HepG2 (cell line): ENCODE measurements around the gene DNAJC8. TPM values are rescaled to one million over a fixed set of nuclear protein-coding genes. Genes with fewer than 3 reads are reported as not detected.

Experiments used
- CEBPG ChIP-seq: IDR thresholded peaks from 2 replicates; pipeline ENCODE4 v1.6.1; 2016
- EHMT2 ChIP-seq: fragments of 200-600 bp; sonication (generic); IDR thresholded peaks from 2 replicates; pipeline ENCODE4 v1.7.0; 2017; ENCODE audit warnings: antibody characterized with exemption, low read depth, low read length, borderline replicate concordance
- HNF4G ChIP-seq, 2 experiments: sonication (generic) in 1 of 2; formaldehyde crosslinking in 1 of 2; IDR thresholded peaks; 2 replicates each; pipeline versions ENCODE4 v1.4.0 to v1.6.1; 2011 to 2020; ENCODE audit warnings: borderline replicate concordance in 2 of 2, low read depth in 2 of 2, mild to moderate bottlenecking in 2 of 2, low read length in 1 of 2, missing genetic modification reagents in 1 of 2, moderate library complexity in 1 of 2
- HNRNPL ChIP-seq: fragments of 200-400 bp; formaldehyde crosslinking; IDR thresholded peaks from 2 replicates; pipeline ENCODE4 v1.6.1; 2017; ENCODE audit warnings: mild to moderate bottlenecking, low read depth, low read length
- ISX ChIP-seq: sonication (generic); formaldehyde crosslinking; conservative IDR thresholded peaks from 2 replicates; pipeline ENCODE4 v1.5.0; 2020; ENCODE audit warnings: missing genetic modification reagents
- JDP2 ChIP-seq: sonication (generic); formaldehyde crosslinking; IDR thresholded peaks from 2 replicates; pipeline ENCODE4 v1.8.1; 2022; ENCODE audit warnings: missing genetic modification reagents, borderline replicate concordance
- NR1H2 ChIP-seq: sonication (generic); formaldehyde crosslinking; IDR thresholded peaks from 2 replicates; pipeline ENCODE4 v1.8.1; 2022; ENCODE audit warnings: low read depth, missing genetic modification reagents, borderline replicate concordance
- PHB2 ChIP-seq: fragments of 450-650 bp; IDR thresholded peaks from 2 replicates; pipeline ENCODE4 v1.6.1; 2018; ENCODE audit not compliant: partially characterized antibody
- SATB2 ChIP-seq: sonication (generic); formaldehyde crosslinking; IDR thresholded peaks from 2 replicates; pipeline ENCODE4 v1.5.0; 2020; ENCODE audit warnings: missing genetic modification reagents
- SNAPC2 ChIP-seq: sonication (generic); formaldehyde crosslinking; IDR thresholded peaks from 2 replicates; pipeline ENCODE4 v1.8.1; 2022; ENCODE audit warnings: mild to moderate bottlenecking, missing genetic modification reagents
- TP53 ChIP-seq: sonication (generic); formaldehyde crosslinking; conservative IDR thresholded peaks from 2 replicates; pipeline ENCODE4 v1.4.0; 2020; ENCODE audit warnings: missing genetic modification reagents
- polyA plus RNA-seq, 8 experiments: library from polyadenylated mRNA; depleted of rRNA in 3 of 8; stranded (reverse) in 7 of 8; unstranded in 1 of 8; fragments of >200 nt; fragmentation: Illumina TruSeq in 4 of 8; extraction: Trizol in 4 of 8; gene quantifications; 2 replicates each; pipeline versions ENCODE4 v1.2.1 to v1.2.3, GENCODE V29; 2011 to 2016; ENCODE audit warnings: low read depth in 4 of 8, missing spikeins in 1 of 8, mixed read lengths in 1 of 8; ENCODE audit not compliant: insufficient read depth in 1 of 8
- total RNA-seq, 5 experiments: library from RNA; depleted of rRNA; stranded (reverse); fragments of >200 nt; fragmentation: Illumina TruSeq; extraction: Trizol; gene quantifications; 2 replicates each; pipeline ENCODE4 v1.2.3, GENCODE V29; 2016; ENCODE audit warnings: low read depth in 1 of 5
- TF ChIP-seq, protein P1 (sequence below), 2 experiments: fragments of 450-650 bp in 1 of 2; sonication (generic) in 1 of 2; formaldehyde crosslinking in 1 of 2; IDR thresholded peaks; 2 replicates each; pipeline versions ENCODE4 v1.6.1 to v1.8.0; 2016 to 2022; ENCODE audit warnings: antibody characterized with exemption in 1 of 2, mild to moderate bottlenecking in 1 of 2, missing genetic modification reagents in 1 of 2
- TF ChIP-seq, protein P2 (sequence below): sonication (generic); formaldehyde crosslinking; IDR thresholded peaks from 2 replicates; pipeline ENCODE4 v1.4.0; 2020; ENCODE audit warnings: mild to moderate bottlenecking, missing genetic modification reagents

DNAJC8 gene
- total and polyA plus RNA-seq, 2 of the 13 experiments (the other 11 are each of a cell fraction or from before 2014, with no cell fraction given): 54.5 to 126 TPM

DNA sequence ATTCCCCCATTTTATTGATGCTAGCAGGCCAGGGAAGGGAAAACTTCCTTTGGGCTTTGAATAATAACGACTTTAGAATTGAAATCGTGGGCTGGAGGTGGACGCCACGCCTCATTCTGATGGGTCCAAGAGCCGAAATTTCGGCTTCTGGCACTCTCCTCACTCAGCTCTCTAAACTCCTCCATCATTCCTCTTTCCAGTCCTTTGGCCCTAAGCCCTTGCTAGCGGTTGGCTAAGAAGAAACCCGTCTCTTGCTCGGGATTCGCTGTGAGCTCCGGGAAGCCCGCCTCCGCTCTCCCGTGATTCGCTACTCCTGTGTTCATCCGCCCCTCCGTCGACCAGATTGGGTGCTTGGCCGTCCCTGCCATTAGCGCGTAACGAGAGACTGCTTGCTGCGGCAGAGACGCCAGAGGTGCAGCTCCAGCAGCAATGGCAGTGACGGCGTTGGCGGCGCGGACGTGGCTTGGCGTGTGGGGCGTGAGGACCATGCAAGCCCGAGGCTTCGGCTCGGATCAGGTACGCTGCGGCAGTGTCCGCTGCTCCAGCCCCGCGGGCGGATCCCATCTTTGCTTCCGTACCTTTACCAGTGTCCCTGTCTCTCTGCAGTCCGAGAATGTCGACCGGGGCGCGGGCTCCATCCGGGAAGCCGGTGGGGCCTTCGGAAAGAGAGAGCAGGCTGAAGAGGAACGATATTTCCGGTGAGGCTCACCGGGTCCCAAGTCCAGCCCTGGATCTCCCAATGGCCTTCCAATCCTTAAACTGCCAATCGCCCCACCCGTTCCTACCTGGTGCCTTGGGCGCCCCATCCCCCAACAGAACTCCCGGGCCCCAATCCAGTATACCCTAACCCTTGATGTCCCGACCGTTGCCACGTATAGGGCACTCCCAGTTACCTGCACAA, 3.2 kb upstream of the DNAJC8 start, which contains the start of gene ATP5IF1 (continued):
- TF ChIP-seq, protein P1, sequence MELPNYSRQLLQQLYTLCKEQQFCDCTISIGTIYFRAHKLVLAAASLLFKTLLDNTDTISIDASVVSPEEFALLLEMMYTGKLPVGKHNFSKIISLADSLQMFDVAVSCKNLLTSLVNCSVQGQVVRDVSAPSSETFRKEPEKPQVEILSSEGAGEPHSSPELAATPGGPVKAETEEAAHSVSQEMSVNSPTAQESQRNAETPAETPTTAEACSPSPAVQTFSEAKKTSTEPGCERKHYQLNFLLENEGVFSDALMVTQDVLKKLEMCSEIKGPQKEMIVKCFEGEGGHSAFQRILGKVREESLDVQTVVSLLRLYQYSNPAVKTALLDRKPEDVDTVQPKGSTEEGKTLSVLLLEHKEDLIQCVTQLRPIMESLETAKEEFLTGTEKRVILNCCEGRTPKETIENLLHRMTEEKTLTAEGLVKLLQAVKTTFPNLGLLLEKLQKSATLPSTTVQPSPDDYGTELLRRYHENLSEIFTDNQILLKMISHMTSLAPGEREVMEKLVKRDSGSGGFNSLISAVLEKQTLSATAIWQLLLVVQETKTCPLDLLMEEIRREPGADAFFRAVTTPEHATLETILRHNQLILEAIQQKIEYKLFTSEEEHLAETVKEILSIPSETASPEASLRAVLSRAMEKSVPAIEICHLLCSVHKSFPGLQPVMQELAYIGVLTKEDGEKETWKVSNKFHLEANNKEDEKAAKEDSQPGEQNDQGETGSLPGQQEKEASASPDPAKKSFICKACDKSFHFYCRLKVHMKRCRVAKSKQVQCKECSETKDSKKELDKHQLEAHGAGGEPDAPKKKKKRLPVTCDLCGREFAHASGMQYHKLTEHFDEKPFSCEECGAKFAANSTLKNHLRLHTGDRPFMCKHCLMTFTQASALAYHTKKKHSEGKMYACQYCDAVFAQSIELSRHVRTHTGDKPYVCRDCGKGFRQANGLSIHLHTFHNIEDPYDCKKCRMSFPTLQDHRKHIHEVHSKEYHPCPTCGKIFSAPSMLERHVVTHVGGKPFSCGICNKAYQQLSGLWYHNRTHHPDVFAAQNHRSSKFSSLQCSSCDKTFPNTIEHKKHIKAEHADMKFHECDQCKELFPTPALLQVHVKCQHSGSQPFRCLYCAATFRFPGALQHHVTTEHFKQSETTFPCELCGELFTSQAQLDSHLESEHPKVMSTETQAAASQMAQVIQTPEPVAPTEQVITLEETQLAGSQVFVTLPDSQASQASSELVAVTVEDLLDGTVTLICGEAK (IDR thresholded peaks at IDR 0.05): no peak
- TF ChIP-seq, protein P1 (CRISPR knock-in tag; IDR thresholded peaks at IDR 0.05): peak; percentile 61; the same call in 1 of the 2 replicates
- TF ChIP-seq SNAPC2 (0 out of 2 replicates have a peak, but pooled peaks have one; percentile 70), JDP2 (CRISPR knock-in tag) (no peak), HNF4G (IDR thresholded peaks at IDR 0.05; ENCODE audit: borderline replicate concordance, low read depth, low read length) (peak; percentile 28; the same call in 1 of the 2 replicates), HNF4G (CRISPR knock-in tag; IDR thresholded peaks at IDR 0.05; ENCODE audit: borderline replicate concordance, low read depth) (peak; percentile 65; the same call in 1 of the 2 replicates), ISX (peak; percentile 91; the same call in 1 of the 2 replicates), EHMT2 (no peak), SATB2 (CRISPR knock-in tag) (peak; percentile 87; the same call in 1 of the 2 replicates), CEBPG (no peak; the same call in 1 of the 2 replicates), PHB2 (no peak), TP53 (0 out of 2 replicates have a peak, but pooled peaks have one; percentile 77), NR1H2 (CRISPR knock-in tag) (no peak), HNRNPL (peak; percentile 71; the same call in 1 of the 2 replicates)
- TF ChIP-seq, protein P2, sequence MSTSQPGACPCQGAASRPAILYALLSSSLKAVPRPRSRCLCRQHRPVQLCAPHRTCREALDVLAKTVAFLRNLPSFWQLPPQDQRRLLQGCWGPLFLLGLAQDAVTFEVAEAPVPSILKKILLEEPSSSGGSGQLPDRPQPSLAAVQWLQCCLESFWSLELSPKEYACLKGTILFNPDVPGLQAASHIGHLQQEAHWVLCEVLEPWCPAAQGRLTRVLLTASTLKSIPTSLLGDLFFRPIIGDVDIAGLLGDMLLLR (CRISPR knock-in tag): peak; percentile 83; the same call in 1 of the 2 replicates
